ENCODE measurements around the gene PDS5A.
"Not testable (repeated sequence)": the region's sequence is repeated elsewhere in the genome, so short reads cannot be mapped to it uniquely, and the experiment has no call there.

Gene PDS5A

DNA sequence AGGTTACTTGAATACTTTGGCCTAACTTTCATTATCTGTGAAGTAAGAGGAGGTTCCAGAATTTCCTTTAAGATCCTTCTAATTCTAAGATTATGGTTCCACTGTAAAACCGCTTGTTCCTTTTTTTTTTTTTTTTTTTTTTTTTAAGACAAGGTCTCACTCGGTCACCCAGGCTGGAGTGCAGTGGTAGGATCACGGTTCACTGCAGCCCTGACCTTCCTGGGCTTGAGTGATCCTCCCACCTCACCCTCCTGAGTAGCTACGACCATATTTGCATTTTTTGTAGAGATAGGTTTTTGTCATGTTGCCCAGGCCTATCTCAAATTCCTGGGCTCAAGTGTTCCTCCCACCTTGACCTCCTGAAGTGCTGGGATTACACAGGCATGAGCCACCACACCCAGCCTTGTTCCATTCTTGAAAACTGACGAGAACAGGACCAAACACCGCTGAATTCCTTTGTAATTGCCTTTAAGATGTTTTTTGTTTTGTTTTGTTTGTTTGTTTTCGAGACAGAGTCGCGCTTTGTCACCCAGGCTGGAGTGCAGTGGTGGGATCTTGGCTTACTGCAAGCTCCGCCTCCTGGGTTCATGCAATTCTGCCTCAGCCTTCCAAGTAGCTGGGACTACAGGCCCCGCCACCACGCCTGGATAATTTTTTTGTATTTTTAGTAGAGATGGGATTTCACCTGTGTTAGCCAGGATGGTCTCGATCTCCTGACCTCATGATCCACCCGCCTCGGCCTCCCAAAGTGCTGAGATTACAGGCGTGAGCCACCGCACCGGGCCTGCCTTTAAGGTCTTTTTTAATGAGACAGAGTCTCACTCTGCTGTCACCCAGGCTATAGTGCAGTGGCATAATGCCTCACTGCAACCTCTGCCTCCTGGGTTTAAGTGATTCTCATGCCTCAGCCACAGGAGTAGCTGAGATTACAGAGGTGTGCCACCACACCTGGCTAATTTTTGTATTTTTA is 6.8 kb downstream of the PDS5A start:
- DNase-seq (ENCODE audit: low read depth in 2 of 2): no peak

DNA sequence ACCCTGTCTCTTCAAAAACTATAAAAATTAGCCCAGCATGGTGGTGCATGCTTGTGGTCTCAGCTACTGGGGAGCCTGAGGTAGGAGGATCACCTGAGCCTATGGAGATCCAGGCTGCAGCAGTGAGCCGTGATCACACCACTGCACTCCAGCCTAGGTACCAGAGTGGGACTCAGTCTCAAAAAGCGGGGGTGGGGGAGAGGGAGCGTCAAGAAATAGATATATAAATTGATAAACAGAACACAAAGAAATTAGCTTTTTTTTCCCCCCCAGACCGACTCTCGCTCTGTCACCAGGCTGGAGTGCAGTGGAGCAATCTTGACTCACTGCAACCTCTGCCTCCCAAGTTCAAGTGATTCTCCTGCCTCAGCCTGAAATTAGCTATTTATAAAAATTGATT is 14.1 kb downstream of the PDS5A start:
- no peak for DNase-seq (ENCODE audit: low read depth in 2 of 2)

DNA sequence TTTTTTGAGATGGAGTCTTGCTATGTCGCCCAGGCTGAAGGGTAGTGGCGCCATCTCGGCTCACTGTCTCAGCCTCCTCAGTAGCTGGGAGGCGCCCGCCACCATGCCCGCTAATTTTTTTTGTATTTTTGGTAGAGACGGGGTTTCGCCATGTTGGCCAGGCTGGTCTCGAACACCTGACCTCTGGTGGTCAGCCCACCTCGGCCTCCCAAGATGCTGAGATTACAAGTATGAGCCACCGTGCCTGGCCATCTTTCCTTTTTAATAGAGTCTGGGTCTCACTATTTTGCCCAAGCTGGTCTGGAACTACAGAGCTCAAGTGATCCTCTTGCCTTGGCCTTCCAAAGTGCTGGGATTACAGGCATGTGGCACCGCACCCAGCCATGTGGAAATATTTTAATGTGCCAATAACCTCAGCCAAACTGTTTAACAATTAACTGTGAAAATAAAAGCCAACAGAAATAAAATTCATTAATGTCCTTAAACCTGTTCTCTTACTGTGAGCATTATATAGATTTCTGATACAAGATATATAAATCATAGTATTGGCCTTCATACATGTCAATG is 16.3 kb downstream of the PDS5A start:
- DNase-seq (ENCODE audit: low read depth in 2 of 2): no peak

DNA sequence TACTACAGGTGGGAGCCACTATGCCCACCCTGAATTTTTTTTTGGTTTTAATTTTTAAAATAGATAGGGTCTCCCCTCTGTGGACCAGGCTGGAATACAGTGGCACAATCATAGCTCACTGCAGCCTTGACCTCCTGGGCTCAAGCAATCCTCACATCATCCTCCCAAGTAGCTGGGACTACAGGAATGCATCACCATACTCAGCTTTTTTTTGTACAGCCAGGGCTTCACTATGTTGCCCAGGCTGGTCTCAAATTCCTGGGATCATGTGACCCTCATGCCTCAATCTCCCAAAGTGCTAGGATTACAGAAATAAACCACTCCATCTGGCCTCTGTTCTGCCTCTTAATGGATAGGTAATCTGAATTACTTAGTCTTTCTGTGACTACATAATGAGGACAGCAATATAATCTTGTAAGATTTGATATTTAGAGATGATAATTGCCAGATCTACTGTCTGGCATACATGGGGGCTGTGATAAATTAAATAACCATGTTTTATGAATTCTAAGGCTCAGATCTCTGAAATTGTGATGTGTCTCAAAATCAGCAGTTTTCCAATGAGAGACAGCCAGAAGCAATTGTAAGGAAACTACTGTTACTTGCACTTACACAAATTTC is 26.7 kb downstream of the PDS5A start:
- DNase-seq (ENCODE audit: low read depth in 2 of 2): no peak

DNA sequence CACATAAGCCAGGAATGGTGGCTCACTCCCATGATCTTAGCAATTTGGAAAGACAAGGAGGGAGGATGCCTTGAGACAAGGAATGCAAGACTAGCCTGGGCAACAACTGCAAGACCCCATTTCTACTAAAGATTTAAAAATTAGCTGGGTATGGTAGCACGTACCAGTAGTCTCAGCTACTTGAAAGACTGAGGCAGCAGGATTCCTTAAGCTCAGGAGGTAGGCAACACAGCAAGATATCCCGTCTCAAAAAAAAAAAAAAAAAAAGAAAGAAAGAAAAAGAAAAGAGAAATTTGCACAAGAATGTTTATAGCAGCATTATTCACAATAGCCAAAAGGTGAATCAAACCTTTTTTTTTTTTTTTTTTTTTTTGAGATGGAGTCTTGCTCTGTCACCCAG is 29.7 kb downstream of the PDS5A start:
- DNase-seq (ENCODE audit: low read depth in 2 of 2): no peak

DNA sequence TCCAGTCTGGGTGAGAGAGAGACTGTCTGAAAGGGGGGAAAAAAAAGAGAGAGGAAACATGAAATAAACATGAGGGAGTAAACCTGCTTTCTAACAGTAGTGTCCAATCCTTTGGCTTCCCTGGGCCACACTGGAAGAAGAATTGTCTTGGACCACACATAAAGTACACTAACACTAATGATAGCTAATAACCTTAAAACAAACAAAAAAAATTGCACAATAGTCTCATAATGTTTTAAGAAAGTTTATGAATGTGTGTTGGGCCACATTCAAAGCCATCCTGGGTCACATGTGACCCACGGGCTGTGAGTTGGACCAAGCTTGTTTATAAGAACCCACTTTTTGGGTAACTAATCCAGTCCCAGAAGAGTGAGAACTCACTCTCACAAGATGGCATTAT is 30.3 kb downstream of the PDS5A start:
- no peak for DNase-seq (ENCODE audit: low read depth in 2 of 2)

DNA sequence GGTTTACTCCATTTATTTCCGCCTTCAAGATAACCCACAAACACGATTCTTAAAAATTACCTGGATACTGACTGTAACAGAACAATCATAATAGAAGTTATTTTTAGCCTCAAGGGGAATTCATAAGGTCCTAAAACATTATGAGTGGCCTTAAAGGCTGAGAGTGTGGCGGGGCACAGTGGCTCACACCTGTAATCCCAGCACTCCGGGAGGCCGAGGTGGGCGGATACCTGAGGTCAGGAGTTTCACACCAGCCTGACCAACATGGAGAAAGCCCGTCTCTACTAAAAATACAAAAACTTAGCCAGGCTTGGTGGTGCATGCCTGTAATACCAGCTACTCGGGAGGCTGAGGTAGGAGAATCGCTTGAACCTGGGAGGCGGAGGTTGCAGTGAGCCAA is 33.5 kb downstream of the PDS5A start:
- not testable (repeated sequence) for DNase-seq (ENCODE audit: low read depth in 2 of 2)

DNA sequence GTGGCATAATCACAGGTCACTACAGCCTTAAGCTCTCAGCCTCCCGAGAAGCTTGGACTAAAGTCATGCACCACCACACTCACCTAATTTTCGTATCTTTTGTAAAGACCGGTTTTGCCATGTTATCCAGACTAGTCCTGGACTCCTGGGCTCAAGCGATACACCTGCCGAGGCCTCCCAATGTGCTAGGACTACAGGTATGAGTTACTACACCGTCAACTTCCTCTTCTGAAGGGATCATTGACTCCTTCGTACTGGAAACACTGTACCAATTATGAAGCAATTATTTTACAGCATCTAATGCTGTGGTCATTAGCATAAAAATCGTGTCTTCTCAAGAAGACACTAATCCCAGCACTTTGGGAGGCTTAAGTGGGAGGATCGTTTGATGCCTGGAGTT is 35.2 kb downstream of the PDS5A start:
- no peak for DNase-seq (ENCODE audit: low read depth in 2 of 2)

DNA sequence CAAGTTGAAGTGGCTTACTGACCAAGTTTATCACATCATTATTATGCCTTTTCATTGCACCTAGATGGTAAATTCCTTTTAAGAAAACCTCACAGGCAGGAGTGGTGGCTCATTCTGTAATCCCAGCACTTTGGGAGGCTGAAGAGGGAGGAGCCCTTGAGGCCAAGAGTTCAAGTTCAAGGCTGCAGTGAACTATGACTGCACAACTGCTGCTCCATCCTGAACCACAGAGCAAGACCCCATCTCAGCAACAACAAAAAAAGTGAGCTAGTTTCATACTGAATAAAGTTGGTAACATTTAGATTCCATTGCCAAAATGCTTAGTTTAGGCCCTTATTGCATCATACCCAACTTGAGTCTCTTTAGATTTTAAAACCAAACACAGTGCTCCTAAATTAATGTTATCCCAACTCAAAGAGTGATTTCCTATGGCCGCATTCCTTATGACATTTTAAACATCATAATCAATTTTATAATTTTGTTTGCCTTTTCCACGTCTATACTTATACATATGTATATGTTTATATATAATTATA is 36.0 kb downstream of the PDS5A start:
- no peak for DNase-seq (ENCODE audit: low read depth in 2 of 2)

DNA sequence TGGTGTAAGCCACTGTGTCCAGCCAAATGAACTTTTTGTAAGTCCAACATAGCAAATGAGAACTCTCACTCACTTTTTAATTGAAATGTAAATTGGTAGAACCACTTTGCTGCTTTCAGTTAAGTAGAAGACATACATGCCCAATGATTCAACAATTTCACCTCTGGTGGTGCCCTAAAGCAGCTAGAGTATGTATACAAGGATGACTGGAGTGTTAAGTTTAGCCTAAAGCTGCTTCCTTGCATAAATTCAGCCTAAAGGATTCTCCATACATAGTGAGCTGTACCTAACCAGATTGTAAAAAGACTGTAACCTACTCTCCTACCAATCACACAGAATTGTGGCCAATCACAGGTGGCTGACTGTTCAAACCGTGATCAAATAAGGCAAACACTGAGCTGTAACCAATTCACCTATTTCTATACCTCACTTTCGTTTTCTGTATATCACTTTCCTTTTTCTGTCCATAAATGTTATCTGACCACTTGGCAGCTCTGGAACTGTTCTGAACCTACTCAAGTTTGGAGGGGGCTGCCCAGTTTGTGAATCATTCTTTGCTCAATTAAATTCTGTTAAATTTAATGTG is 39.9 kb downstream of the PDS5A start:
- DNase-seq (ENCODE audit: low read depth in 2 of 2): no peak

DNA sequence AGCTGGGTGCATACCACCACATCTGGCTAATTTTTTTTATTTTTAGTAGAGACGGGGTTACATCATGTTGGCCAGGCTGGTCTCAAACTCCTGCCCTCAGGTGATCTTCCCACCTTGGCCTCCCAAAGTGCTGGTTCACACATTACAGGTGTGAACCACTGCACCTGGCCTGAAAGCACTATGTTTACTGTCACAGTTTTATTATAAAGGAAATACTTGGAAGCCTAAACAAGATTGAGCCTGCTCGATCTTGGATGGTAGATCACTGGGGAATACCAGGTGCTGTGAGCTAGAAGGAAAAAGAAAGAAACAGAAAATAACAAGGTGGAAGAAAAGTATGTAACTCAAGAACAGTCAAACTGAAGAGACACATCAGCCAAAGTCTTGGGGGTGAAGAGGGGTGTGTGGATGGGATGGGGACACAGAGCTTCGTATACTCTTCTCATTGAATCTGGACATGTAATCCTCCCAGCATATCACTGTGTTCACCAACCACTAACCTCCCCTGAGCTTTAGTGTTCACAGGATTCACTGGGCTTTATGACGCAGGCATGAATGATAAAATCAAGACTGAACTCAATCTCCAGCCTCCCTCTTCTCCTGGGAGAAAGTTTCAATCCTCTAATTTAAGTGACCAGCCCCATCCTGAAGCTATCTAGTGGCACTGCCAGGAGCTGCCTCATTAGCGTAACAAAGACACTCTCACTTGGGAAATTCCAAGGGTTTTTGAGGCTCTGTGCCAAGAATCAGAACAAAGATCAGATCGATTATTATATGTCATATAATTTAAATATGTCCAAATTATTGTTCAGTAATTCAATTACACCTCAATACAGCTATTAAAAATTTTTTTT is 40.9 kb downstream of the PDS5A start:
- DNase-seq (ENCODE audit: low read depth in 2 of 2): no peak

DNA sequence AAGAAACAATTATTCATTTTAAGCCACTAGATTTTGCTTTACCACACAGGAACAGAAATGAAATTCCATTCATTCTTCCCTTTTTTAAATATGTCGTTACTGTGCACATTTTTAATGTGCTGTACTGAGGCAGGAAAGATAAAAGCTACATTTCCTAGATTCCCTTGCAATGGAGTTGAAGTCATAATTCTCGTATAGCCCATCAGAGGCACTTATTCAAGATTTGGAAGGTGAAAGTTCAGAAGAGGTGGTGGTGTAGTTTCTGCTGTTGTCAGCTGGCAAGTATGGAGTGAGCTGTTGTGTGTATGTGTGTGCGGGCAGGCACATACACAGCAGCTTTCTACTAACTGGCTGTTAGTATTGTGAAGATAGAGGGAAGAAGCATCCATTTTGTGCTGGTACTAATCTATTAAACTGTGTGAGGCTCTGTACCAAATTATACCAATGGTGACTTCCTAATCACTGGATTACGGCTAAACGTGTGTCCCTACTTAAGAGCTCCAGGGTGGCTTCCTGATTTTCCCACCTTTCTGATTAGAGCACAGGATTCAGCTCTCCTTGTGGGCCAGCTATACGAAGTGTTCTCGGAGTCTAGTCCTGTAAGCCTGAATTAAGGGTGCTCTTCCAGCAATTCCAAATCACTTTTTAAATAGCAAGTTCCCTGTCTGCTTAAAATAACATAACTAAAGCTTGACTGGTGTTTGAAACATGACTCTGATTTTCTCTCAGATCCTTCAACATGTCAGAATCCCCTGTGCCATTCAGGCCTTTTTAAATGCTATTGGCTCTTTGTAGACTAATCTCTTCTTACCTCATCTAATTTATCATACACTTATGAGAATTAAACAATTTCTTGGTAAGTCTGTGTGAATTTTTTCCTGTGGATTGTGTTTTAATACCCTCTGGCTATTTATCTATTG is 43.8 kb downstream of the PDS5A start:
- no peak for DNase-seq (ENCODE audit: low read depth in 2 of 2)

DNA sequence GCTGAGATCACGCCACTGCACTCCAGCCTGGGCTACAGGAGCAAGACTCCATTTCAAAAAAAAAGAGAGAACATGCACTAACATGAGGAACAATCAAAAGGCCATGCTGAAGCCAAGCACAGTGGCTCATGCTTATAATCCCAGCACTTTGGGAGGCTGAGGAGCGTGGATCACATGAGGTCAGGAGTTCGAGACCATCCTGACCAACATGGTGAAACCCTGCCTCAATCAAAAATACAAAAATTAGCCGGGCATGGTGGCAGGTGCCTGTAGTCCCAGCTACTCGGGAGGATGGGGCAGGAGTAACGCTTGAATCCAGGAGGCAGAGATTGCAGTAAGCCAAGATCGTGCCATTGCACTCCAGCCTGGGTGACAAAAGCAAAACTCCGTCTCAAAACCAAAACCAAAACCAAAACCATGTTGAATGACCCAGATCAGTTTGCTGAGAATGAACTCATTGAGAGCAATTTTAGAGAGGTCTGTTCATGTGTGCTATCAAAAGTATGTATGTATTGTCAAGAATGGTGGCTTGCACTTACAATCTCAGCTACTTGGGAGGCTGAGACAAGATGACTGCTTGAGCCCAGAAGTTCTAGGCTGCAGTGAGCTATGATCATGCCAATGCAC is 44.8 kb downstream of the PDS5A start:
- DNase-seq (ENCODE audit: low read depth in 2 of 2): no peak

DNA sequence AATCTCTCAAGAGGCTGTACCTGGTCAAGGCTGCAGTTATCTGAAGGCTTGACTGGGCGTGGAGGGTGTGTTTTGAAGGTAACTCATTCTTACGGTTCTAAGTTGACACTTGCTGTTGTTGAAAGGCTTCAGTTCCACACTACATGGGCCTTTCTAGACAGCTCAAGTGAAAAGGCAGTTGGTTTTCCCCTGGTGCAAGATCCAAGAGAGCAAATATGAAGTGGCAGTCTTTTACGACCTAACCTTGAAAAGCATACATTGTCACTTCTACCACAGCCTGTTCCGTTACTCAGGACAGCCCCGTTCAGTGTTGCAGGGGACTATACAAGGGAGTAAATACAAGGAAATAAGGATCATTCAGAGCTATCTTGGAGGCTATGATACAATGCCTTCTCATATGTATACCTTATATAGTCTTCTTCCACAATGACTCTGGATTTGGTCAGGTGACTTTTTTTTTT is 46.2 kb downstream of the PDS5A start:
- no peak for DNase-seq (ENCODE audit: low read depth in 2 of 2)

DNA sequence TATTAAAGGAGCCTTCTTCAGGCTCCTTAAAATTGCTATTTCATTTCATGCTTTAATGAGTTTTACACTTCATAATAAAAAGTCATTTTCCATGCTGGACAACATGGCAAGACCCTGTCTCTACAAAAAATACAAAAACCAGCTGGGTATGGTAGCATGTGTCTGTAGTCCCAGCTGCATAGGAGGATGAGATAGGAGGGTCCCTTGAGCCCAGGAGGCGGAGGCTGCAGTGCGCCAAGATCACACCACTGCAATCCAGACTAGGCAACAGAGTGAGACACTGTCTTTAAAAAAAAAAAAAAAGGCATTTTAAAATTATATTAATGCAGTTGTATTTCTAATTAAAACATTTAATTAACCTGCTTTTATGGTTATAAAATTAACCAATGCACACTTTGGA is 49.2 kb downstream of the PDS5A start:
- DNase-seq (ENCODE audit: low read depth in 2 of 2): no peak

DNA sequence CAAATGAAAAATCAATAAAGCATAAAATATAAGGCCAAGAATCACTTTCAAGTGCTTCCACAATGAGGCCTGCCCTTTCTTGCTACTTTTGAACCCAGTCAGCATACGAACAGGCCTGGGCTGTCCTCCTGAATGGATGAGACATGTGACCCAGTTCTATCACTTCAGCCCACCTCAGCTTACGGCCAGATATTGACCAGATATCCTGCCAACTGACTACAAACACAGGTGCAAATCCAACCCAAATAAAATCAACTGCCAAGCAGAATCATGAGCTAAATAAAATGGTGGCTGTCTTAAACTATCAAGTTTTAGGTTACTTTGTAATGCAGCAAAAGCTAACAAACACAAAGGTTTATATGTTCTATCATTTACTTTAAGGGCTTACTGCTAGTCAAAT is 53.7 kb downstream of the PDS5A start:
- DNase-seq (ENCODE audit: low read depth in 2 of 2): no peak

DNA sequence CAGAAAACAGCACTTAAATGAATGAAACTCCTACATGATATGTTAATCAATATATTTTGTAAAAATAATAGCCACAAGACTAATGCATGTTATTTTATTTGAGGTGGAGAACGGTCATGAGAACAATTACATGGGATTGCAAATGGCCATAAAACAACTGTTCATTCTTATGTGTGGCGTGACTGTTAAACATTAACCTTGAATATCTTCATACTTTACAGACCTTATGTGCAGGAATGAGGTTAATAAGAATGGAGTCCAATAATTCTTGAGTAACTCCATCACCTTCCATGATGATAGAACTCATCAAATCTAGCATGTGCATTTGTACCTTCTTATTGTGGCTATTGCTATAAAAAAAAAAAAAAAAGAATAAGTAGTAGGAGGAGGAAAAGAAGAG is 55.3 kb downstream of the PDS5A start:
- no peak for DNase-seq (ENCODE audit: low read depth in 2 of 2)

DNA sequence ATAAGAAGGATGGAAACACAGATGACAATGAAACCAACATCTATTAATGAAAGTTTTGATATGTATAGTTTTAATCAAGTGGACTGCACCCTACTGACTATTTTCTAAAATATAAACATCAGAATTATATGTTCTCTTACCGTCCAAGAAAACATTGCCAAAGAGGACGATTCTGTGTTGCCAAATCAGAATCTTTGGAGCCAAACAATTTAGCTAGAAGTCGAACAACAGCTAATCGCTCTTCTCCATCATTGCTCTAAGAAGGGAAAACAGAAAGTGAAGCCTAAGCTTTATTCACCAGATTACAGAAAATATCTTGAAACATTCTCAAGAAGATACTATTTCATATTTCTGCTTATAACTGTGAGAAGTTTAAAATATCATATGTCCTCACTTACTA is 64.2 kb downstream of the PDS5A start:
- DNase-seq (ENCODE audit: low read depth in 2 of 2): no peak

DNA sequence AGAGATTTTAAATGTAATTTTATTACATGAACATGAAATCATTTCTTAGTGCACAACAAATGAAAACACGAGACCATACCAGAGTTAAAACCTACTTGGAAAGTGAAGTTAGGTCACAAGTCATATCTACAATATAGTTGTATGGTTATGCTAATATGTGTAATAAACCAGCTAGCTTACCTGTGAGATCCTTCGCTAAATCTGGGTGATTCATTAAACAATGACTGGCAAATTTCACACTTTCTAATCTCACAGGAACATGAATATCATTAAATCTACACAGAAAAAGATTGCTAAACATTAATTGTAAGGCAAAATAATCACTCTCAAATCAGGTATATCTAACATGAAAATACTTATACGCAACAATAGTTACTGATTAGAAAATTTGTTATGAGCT is 67.6 kb downstream of the PDS5A start:
- DNase-seq (ENCODE audit: low read depth in 2 of 2): no peak

DNA sequence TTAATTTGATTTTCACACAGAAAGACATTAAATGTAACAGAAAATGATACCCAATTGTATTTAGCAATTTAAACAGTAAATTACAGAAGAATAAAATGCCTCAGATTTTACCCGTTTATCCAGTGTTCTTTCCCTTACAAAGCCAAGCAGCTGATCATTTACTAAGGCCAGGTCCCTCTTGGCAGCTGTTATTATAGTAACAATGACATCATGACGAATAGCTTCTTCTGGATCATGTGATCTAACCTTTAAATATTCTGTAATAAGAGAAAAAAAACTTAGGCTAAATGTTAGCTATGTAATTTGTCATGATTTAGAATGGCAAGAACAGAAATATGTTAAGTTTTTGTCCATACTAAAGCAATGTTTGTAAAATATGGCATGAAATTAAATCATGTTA is 69.4 kb downstream of the PDS5A start:
- DNase-seq (ENCODE audit: low read depth in 2 of 2): no peak
